NT2/D1 (cell line): Measurements from ENCODE around the gene SRGN.

Source experiments
- SUZ12 ChIP-seq: IDR thresholded peaks from 2 replicates; pipeline ENCODE4 v1.6.1; 2011; ENCODE audit not compliant: insufficient read length, insufficient read depth; ENCODE audit errors: extremely low read depth
- YY1 ChIP-seq: IDR thresholded peaks from 2 replicates; pipeline ENCODE4 v1.6.1; 2011; ENCODE audit not compliant: insufficient read length, insufficient read depth
- ZNF274 ChIP-seq: IDR thresholded peaks from 2 replicates; pipeline ENCODE4 v1.6.1; 2011; ENCODE audit warnings: mild to moderate bottlenecking, low read depth, low read length

- TF ChIP-seq YY1, result no peak
- no peak for TF ChIP-seq ZNF274
- no peak for TF ChIP-seq SUZ12
These were observed 64.1 kb downstream of the SRGN start for GRCh38 chr10:69151984-69152383.
